ENCODE data around the gene MDGA2.

MDGA2 gene

DNA sequence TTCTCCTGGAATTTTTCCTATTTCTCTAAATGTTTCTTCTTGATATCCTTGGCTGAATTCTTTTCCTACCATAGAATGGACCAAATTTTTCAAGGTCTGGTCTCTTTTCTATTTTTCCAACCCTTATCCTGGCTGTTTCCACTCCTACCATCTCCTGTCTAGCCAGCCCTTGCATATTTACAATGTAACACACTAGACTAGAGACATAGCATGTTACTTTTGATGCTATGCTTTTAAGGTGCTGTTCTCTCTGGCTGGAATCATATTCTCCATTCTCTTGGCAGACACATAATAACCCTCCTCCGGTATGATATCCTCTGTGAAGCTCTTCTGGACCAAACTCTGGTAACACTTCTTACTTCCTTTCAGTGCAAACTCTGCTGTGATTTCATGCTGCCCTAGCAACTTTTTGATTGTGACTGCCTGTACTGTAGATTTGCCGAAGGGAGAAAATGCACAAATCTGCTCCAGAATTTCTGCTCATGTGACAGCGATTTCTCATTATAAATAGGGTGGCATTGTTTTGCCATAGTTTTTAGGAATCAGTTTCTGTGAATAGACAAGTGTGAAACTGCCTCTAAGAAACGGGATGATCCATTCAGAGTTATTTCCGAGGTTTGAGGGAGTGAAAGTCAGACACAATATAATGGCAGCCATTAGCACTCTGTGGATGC is 284.4 kb downstream of the MDGA2 start:
- Histone ChIP-seq H2AK5ac (ENCODE audit: low read depth, low read length) (no peak overlapping the region), H3K18ac (ENCODE audit: low read length) (no peak overlapping the region), H3K27ac (replicated peaks; ENCODE audit: low read length) (no peak overlapping the region), H3K79me1 (ENCODE audit: low read depth, low read length) (no peaks in the 10 kb centered on the region), H3K4ac (ENCODE audit: low read length) (no peak overlapping the region), H3K4me3 (ENCODE audit: low read length in 2 of 2) (no peak overlapping the region), H3K27me3 (ENCODE audit: control insufficient read depth in 3 of 3, insufficient read depth in 3 of 3, low read depth in 1 of 3, low read length in 3 of 3) (no peaks in the 10 kb centered on the region), H3K9ac (ENCODE audit: low read depth, low read length, poor library complexity) (no peak overlapping the region), H3K36me3 (replicated peaks in 1 of 2; ENCODE audit: control insufficient read depth in 2 of 2, insufficient read depth in 2 of 2, low read length in 2 of 2) (no peaks in the 10 kb centered on the region), H3K9me3 (replicated peaks in 1 of 2; ENCODE audit: control insufficient read depth in 2 of 2, insufficient read depth in 1 of 2, low read depth in 1 of 2, low read length in 2 of 2) (no peaks in the 10 kb centered on the region), H2BK15ac (ENCODE audit: low read length) (no peak overlapping the region), H3K23ac (ENCODE audit: low read depth, low read length, poor library complexity) (no peak overlapping the region), H4K8ac (ENCODE audit: low read depth, low read length) (no peak overlapping the region), H3K14ac (ENCODE audit: low read length) (no peak overlapping the region), H3K4me1 (ENCODE audit: control insufficient read depth in 2 of 2, insufficient read depth in 1 of 2, low read depth in 1 of 2, low read length in 2 of 2) (peaks cover 4 to 18% of the 10 kb centered on the region in 2 donors), H2AFZ (ENCODE audit: low read length) (peak overlapping the region; percentile 62), H2BK12ac (ENCODE audit: low read length) (no peak overlapping the region), H2BK5ac (ENCODE audit: low read length) (no peak overlapping the region), H4K91ac (ENCODE audit: low read depth, low read length, poor library complexity) (no peak overlapping the region), H2BK120ac (ENCODE audit: low read depth, low read length) (no peak overlapping the region), H3K4me2 (ENCODE audit: insufficient read depth, low read length, poor library complexity, severe bottlenecking) (no peak overlapping the region)
- no CpG with 5 or more reads among the region's 5 CpGs for WGBS, 2 donors (ENCODE audit: extremely low coverage in 2 of 2, insufficient read length in 2 of 2, insufficient replicate concordance in 1 of 2)
- DNase-seq (ENCODE audit: low spot score): no peak

- no peak overlapping the region for H2BK120ac ChIP-seq (ENCODE audit: low read depth, low read length)
- no peak overlapping the region for H3K14ac ChIP-seq (ENCODE audit: low read length)
- no peak overlapping the region for H2BK5ac ChIP-seq (ENCODE audit: low read length)
- H3K4ac ChIP-seq (ENCODE audit: low read length): no peak overlapping the region
- WGBS, 2 donors (ENCODE audit: extremely low coverage in 2 of 2, insufficient read length in 2 of 2, insufficient replicate concordance in 1 of 2): no CpG with 5 or more reads among the region's 1 CpG
- H4K91ac ChIP-seq (ENCODE audit: low read depth, low read length, poor library complexity): no peak overlapping the region
- H3K9ac ChIP-seq (ENCODE audit: low read depth, low read length, poor library complexity): no peak overlapping the region
- H4K8ac ChIP-seq (ENCODE audit: low read depth, low read length): no peak overlapping the region
- H3K4me3 ChIP-seq (ENCODE audit: low read length in 2 of 2): no peak overlapping the region
- H3K18ac ChIP-seq (ENCODE audit: low read length): no peak overlapping the region
- no peak overlapping the region for H2AK5ac ChIP-seq (ENCODE audit: low read depth, low read length)
- H2AFZ ChIP-seq (ENCODE audit: low read length): peak overlapping the region; percentile 73
- no peak overlapping the region for H2BK15ac ChIP-seq (ENCODE audit: low read length)
- peaks cover 5 to 18% of the 10 kb centered on the region in 2 donors for H3K4me1 ChIP-seq (ENCODE audit: control insufficient read depth in 2 of 2, insufficient read depth in 1 of 2, low read depth in 1 of 2, low read length in 2 of 2)
- DNase-seq (ENCODE audit: low spot score): peak; percentile 11
- H3K23ac ChIP-seq (ENCODE audit: low read depth, low read length, poor library complexity): no peak overlapping the region
- no peak overlapping the region for H3K27ac ChIP-seq (replicated peaks; ENCODE audit: low read length)
- no peak overlapping the region for H3K4me2 ChIP-seq (ENCODE audit: insufficient read depth, low read length, poor library complexity, severe bottlenecking)
- H3K79me1 ChIP-seq (ENCODE audit: low read depth, low read length): no peaks in the 10 kb centered on the region
- H2BK12ac ChIP-seq (ENCODE audit: low read length): no peak overlapping the region
- no peaks in the 10 kb centered on the region for H3K27me3 ChIP-seq (ENCODE audit: control insufficient read depth in 3 of 3, insufficient read depth in 3 of 3, low read depth in 1 of 3, low read length in 3 of 3)
- no peaks in the 10 kb centered on the region for H3K36me3 ChIP-seq (replicated peaks in 1 of 2; ENCODE audit: control insufficient read depth in 2 of 2, insufficient read depth in 2 of 2, low read length in 2 of 2)
- no peaks in the 10 kb centered on the region for H3K9me3 ChIP-seq (replicated peaks in 1 of 2; ENCODE audit: control insufficient read depth in 2 of 2, insufficient read depth in 1 of 2, low read depth in 1 of 2, low read length in 2 of 2)
Observed at GRCh38 chr14:47389535-47389934, 285.9 kb downstream of the MDGA2 start.

DNA sequence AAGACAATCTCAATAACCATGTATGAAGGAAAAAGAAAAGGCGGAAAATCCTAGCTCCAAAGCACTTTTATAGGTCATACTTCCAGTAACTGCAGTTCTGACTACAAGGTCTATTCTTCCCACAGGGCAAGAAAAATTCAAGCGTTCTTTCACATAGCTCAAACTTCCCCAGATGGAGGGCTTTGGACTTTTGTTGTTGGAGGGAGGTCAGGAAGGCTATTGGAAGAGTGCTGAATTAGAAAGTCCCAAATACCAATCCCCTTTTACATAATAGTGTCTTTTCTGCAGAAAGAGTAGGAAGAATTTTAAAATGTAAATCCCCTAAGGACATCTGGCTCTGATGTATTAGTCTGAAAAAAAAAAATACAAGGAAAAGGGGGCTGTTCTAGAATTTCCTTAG is 309.4 kb downstream of the MDGA2 start:
- H3K27me3 ChIP-seq (ENCODE audit: control insufficient read depth in 3 of 3, insufficient read depth in 3 of 3, low read depth in 1 of 3, low read length in 3 of 3): no peaks in the 10 kb centered on the region
- H2BK12ac ChIP-seq (ENCODE audit: low read length): no peak overlapping the region
- H2AK5ac ChIP-seq (ENCODE audit: low read depth, low read length): no peak overlapping the region
- DNase-seq (ENCODE audit: low spot score): peak; percentile 17
- no peak overlapping the region for H4K8ac ChIP-seq (ENCODE audit: low read depth, low read length)
- no peak overlapping the region for H3K4me2 ChIP-seq (ENCODE audit: insufficient read depth, low read length, poor library complexity, severe bottlenecking)
- peak overlapping the region; percentile 53 for H2AFZ ChIP-seq (ENCODE audit: low read length)
- H3K14ac ChIP-seq (ENCODE audit: low read length): no peak overlapping the region
- H3K9ac ChIP-seq (ENCODE audit: low read depth, low read length, poor library complexity): no peak overlapping the region
- H3K4me3 ChIP-seq (ENCODE audit: low read length in 2 of 2): no peak overlapping the region
- no peak overlapping the region for H2BK15ac ChIP-seq (ENCODE audit: low read length)
- peaks cover 5 to 13% of the 10 kb centered on the region in 2 donors for H3K4me1 ChIP-seq (ENCODE audit: control insufficient read depth in 2 of 2, insufficient read depth in 1 of 2, low read depth in 1 of 2, low read length in 2 of 2)
- H2BK5ac ChIP-seq (ENCODE audit: low read length): no peak overlapping the region
- H3K23ac ChIP-seq (ENCODE audit: low read depth, low read length, poor library complexity): no peak overlapping the region
- no peak overlapping the region for H3K4ac ChIP-seq (ENCODE audit: low read length)
- H3K36me3 ChIP-seq (replicated peaks in 1 of 2; ENCODE audit: control insufficient read depth in 2 of 2, insufficient read depth in 2 of 2, low read length in 2 of 2): no peaks in the 10 kb centered on the region
- H2BK120ac ChIP-seq (ENCODE audit: low read depth, low read length): no peak overlapping the region
- no peak overlapping the region for H4K91ac ChIP-seq (ENCODE audit: low read depth, low read length, poor library complexity)
- H3K9me3 ChIP-seq (replicated peaks in 1 of 2; ENCODE audit: control insufficient read depth in 2 of 2, insufficient read depth in 1 of 2, low read depth in 1 of 2, low read length in 2 of 2): no peaks in the 10 kb centered on the region
- no peak overlapping the region for H3K18ac ChIP-seq (ENCODE audit: low read length)
- H3K79me1 ChIP-seq (ENCODE audit: low read depth, low read length): no peaks in the 10 kb centered on the region
- H3K27ac ChIP-seq (replicated peaks; ENCODE audit: low read length): peak overlapping the region; percentile 52
- no CpG with 5 or more reads among the region's 2 CpGs for WGBS, 2 donors (ENCODE audit: extremely low coverage in 2 of 2, insufficient read length in 2 of 2, insufficient replicate concordance in 1 of 2)

- Histone ChIP-seq H3K18ac (ENCODE audit: low read length) (no peak overlapping the region), H3K27ac (replicated peaks; ENCODE audit: low read length) (peak overlapping the region; percentile 50), H3K9ac (ENCODE audit: low read depth, low read length, poor library complexity) (no peak overlapping the region), H3K27me3 (ENCODE audit: control insufficient read depth in 3 of 3, insufficient read depth in 3 of 3, low read depth in 1 of 3, low read length in 3 of 3) (no peaks in the 10 kb centered on the region), H3K4ac (ENCODE audit: low read length) (no peak overlapping the region), H2BK5ac (ENCODE audit: low read length) (no peak overlapping the region), H4K8ac (ENCODE audit: low read depth, low read length) (no peak overlapping the region), H3K14ac (ENCODE audit: low read length) (no peak overlapping the region), H3K4me1 (ENCODE audit: control insufficient read depth in 2 of 2, insufficient read depth in 1 of 2, low read depth in 1 of 2, low read length in 2 of 2) (peaks cover 5 to 13% of the 10 kb centered on the region in 2 donors), H3K4me3 (ENCODE audit: low read length in 2 of 2) (no peak overlapping the region), H2BK15ac (ENCODE audit: low read length) (no peak overlapping the region), H2AFZ (ENCODE audit: low read length) (peak overlapping the region; percentile 53), H3K9me3 (replicated peaks in 1 of 2; ENCODE audit: control insufficient read depth in 2 of 2, insufficient read depth in 1 of 2, low read depth in 1 of 2, low read length in 2 of 2) (no peaks in the 10 kb centered on the region), H2BK120ac (ENCODE audit: low read depth, low read length) (no peak overlapping the region), H3K79me1 (ENCODE audit: low read depth, low read length) (no peaks in the 10 kb centered on the region), H3K36me3 (replicated peaks in 1 of 2; ENCODE audit: control insufficient read depth in 2 of 2, insufficient read depth in 2 of 2, low read length in 2 of 2) (no peaks in the 10 kb centered on the region), H2BK12ac (ENCODE audit: low read length) (no peak overlapping the region), H3K23ac (ENCODE audit: low read depth, low read length, poor library complexity) (no peak overlapping the region), H2AK5ac (ENCODE audit: low read depth, low read length) (no peak overlapping the region), H4K91ac (ENCODE audit: low read depth, low read length, poor library complexity) (no peak overlapping the region), H3K4me2 (ENCODE audit: insufficient read depth, low read length, poor library complexity, severe bottlenecking) (no peak overlapping the region)
- DNase-seq (ENCODE audit: low spot score): no peak
- WGBS, 2 donors (ENCODE audit: extremely low coverage in 2 of 2, insufficient read length in 2 of 2, insufficient replicate concordance in 1 of 2): no CpG with 5 or more reads among the region's 6 CpGs
Observed at GRCh38 chr14:47365233-47365632, 310.2 kb downstream of the MDGA2 start.

All from neuronal stem cell (in vitro differentiated cells).